K562 (cell line): ENCODE measurements around the gene SLC15A3. TPM values are rescaled to one million over a fixed set of nuclear protein-coding genes. Genes with fewer than 3 reads are reported as not detected.

Experiments used
- ATAC-seq: fragments of 200-7000 bp; cut with Tn5 transposase; 3 replicates; pipeline ENCODE4 v1.9.1; 2020; ENCODE audit warnings: moderate library complexity
- BruUV-seq: library from RNA; stranded (reverse); fragments of 400-500 nt; replicated peaks from 2 replicates; lab custom pipeline; 2021; lab: Mats Ljungman, UMichigan
- CTCF ChIA-PET: fragments of 300-600 bp; formaldehyde crosslinking; extraction: SDS; loops from one replicate; lab custom pipeline; 2021; ENCODE audit warnings: low intra/inter-chr PET ratio; lab: Yijun Ruan, JAX
- POLR2A ChIA-PET: fragments of 300-600, 350-650 bp; sonication (Branson Sonifier 250); formaldehyde crosslinking; extraction: SDS; loops from one replicate; lab custom pipeline; 2021; ENCODE audit warnings: antibody characterized with exemption, inconsistent platforms; lab: Yijun Ruan, JAX
- DNase-seq, 4 experiments: peaks; one replicate each; pipeline versions ENCODE4 v3.0.0 to v3.0.0-alpha.2; 2011 to 2018; ENCODE audit warnings: low spot score in 3 of 4, mixed read lengths in 3 of 4; ENCODE audit errors: extremely low read depth in 1 of 4
- FAIRE-seq: peaks from 2 replicates; lab custom pipeline; 2011; peaks lifted over from hg19 to GRCh38; lab: Jason Lieb, UNC
- H2AFZ ChIP-seq: 2 replicates; pipeline ENCODE4 v1.6.0; 2011; ENCODE audit warnings: low read depth, low read length, control low read depth, inconsistent platforms
- H3K27ac ChIP-seq: fragments of 200-600 bp; 3 replicates; pipeline ENCODE4 v1.8.0; 2011; ENCODE audit warnings: low read depth, mild to moderate bottlenecking, control low read depth, inconsistent platforms, low read length, moderate library complexity, mixed read lengths; ENCODE audit errors: extremely low read depth
- H3K27me3 ChIP-seq, 2 experiments: fragments of 300-600 bp in 1 of 2; 2 replicates in 1 of 2; 3 replicates in 1 of 2; pipeline versions ENCODE4 v1.6.0 to v1.8.0; 2011; ENCODE audit warnings: inconsistent platforms in 2 of 2, low read length in 2 of 2, mild to moderate bottlenecking in 1 of 2, mixed read lengths in 1 of 2, moderate library complexity in 1 of 2; ENCODE audit not compliant: control insufficient read depth in 2 of 2, insufficient read depth in 2 of 2
- H3K36me3 ChIP-seq: fragments of 300-600 bp; 3 replicates; pipeline ENCODE4 v1.8.0; 2011; ENCODE audit warnings: mild to moderate bottlenecking, low read length, inconsistent platforms; ENCODE audit not compliant: control insufficient read depth, insufficient read depth
- H3K4me1 ChIP-seq, 2 experiments: fragments of 200-600 bp in 1 of 2; replicated peaks in 1 of 2; 2 replicates in 1 of 2; 3 replicates in 1 of 2; pipeline versions ENCODE4 v1.5.1 to v1.8.0; 2011; ENCODE audit warnings: inconsistent platforms in 2 of 2, low read length in 2 of 2, mild to moderate bottlenecking in 1 of 2, mixed read lengths in 1 of 2, moderate library complexity in 1 of 2; ENCODE audit not compliant: control insufficient read depth in 2 of 2, insufficient read depth in 2 of 2
- H3K4me2 ChIP-seq: 2 replicates; pipeline ENCODE4 v1.6.1; 2011; ENCODE audit warnings: low read length, control low read depth, inconsistent platforms, mixed read lengths; ENCODE audit not compliant: insufficient read depth
- H3K4me3 ChIP-seq: fragments of 200-600 bp; sonication (generic), shearing (Covaris generic); 2 replicates; pipeline ENCODE4 v1.5.1; 2016; ENCODE audit warnings: control low read depth, inconsistent platforms
- H3K79me2 ChIP-seq: fragments of 200-600 bp; 3 replicates; pipeline ENCODE4 v1.8.0; 2011; ENCODE audit warnings: low read length, inconsistent platforms; ENCODE audit not compliant: control insufficient read depth, insufficient read depth
- H3K9ac ChIP-seq, 2 experiments: 2 replicates each; pipeline versions ENCODE4 v1.6.0 to v1.6.1; 2011; ENCODE audit warnings: low read depth in 2 of 2, low read length in 2 of 2, control low read depth in 1 of 2, inconsistent platforms in 1 of 2, mild to moderate bottlenecking in 1 of 2, mixed read lengths in 1 of 2; ENCODE audit not compliant: insufficient read depth in 1 of 2
- H3K9me1 ChIP-seq: one replicate; pipeline ENCODE4 v1.6.0; 2011; ENCODE audit warnings: inconsistent platforms, mild to moderate bottlenecking, low read length, moderate library complexity; ENCODE audit not compliant: control insufficient read depth, insufficient read depth
- H3K9me3 ChIP-seq: replicated peaks from 2 replicates; pipeline ENCODE4 v1.5.1; 2011; ENCODE audit warnings: low read depth, low read length, inconsistent platforms; ENCODE audit not compliant: control insufficient read depth, insufficient read depth
- H4K20me1 ChIP-seq: replicated peaks from 2 replicates; pipeline ENCODE4 v1.6.1; 2011; ENCODE audit warnings: low read length, inconsistent platforms, mixed read lengths; ENCODE audit not compliant: control insufficient read depth, insufficient read depth
- ARID1B ChIP-seq: fragments of 450-650 bp; IDR thresholded peaks from 2 replicates; pipeline ENCODE4 v1.6.1; 2016; ENCODE audit warnings: antibody characterized with exemption, mild to moderate bottlenecking, inconsistent platforms
- CAMTA2 ChIP-seq: fragments of 250-450 bp; sonication (Bioruptor Pico); conservative IDR thresholded peaks from 2 replicates; pipeline ENCODE4 v1.5.1; 2022
- CBX1 ChIP-seq: sonication (generic); IDR thresholded peaks from 2 replicates; pipeline ENCODE4 v1.6.1; 2016; ENCODE audit warnings: antibody characterized with exemption, low read depth, mild to moderate bottlenecking
- CREB1 ChIP-seq, 2 experiments: sonication (generic) in 1 of 2; formaldehyde crosslinking in 1 of 2; IDR thresholded peaks; 2 replicates each; pipeline versions ENCODE4 v1.6.1 to v1.8.0; 2012 to 2022; ENCODE audit warnings: inconsistent platforms in 1 of 2, mild to moderate bottlenecking in 1 of 2, missing genetic modification reagents in 1 of 2, moderate library complexity in 1 of 2
- CREB5 ChIP-seq: fragments of 250-450 bp; sonication (Bioruptor Pico); IDR thresholded peaks from 2 replicates; pipeline ENCODE4 v1.5.0; 2020; ENCODE audit warnings: mild to moderate bottlenecking
- FIP1L1 ChIP-seq: fragments of 200-400 bp; formaldehyde crosslinking; IDR thresholded peaks from 2 replicates; pipeline ENCODE4 v1.6.1; 2018; ENCODE audit warnings: mild to moderate bottlenecking, low read depth, low read length; ENCODE audit not compliant: poor library complexity, severe bottlenecking
- HDAC6 ChIP-seq: IDR thresholded peaks from 2 replicates; pipeline ENCODE4 v1.6.1; 2012; ENCODE audit warnings: low read depth, mild to moderate bottlenecking, control low read depth, inconsistent platforms, low read length, moderate library complexity
- HMG20B ChIP-seq: fragments of 250-450 bp; sonication (Bioruptor Pico); IDR thresholded peaks from 2 replicates; pipeline ENCODE4 v1.5.0; 2021; ENCODE audit warnings: mild to moderate bottlenecking
- POLR2A ChIP-seq: fragments of 450-650 bp; conservative IDR thresholded peaks from 2 replicates; pipeline ENCODE4 v1.6.1; 2016
- PPARD ChIP-seq: fragments of 250-450 bp; sonication (Bioruptor Pico); IDR thresholded peaks from 2 replicates; pipeline ENCODE4 v1.8.0; 2022; ENCODE audit warnings: inconsistent platforms, mild to moderate bottlenecking, moderate library complexity
- THRA ChIP-seq: fragments of 450-650 bp; IDR thresholded peaks from 2 replicates; pipeline ENCODE4 v1.6.1; 2017; ENCODE audit warnings: mild to moderate bottlenecking, moderate library complexity
- ZNF717 ChIP-seq: fragments of 250-450 bp; sonication (Bioruptor Pico); IDR thresholded peaks from 2 replicates; pipeline ENCODE4 v1.5.0; 2021
- WGBS: fragments of 100-300 bp; shearing (Covaris generic); methylation state at CpG from one replicate; pipeline ENCODE4 v1.1.6; 2016; ENCODE audit warnings: low coverage, mixed read lengths; ENCODE audit not compliant: insufficient coverage; ENCODE audit errors: missing lambda C conversion rate; 5-methylcytosine and 5-hydroxymethylcytosine counted together
- in situ Hi-C: fragments of 300-500 bp; cut with MboI; formaldehyde crosslinking; loops from 4 replicates; pipeline ENCODE4 v1.15.0; 2018; ENCODE audit warnings: inconsistent platforms, mixed read lengths
- intact Hi-C: fragments of 100-400 bp; cut with micrococcal nuclease; formaldehyde crosslinking; loops from 2 replicates; pipeline ENCODE4 v1.14.2; 2022
- polyA plus RNA-seq, 8 experiments: library from polyadenylated mRNA; depleted of rRNA in 4 of 8; stranded (reverse) in 5 of 8; unstranded in 3 of 8; fragments of >200 nt; fragmentation: Nextera tagmentation in 2 of 8; fragmentation: Illumina TruSeq in 1 of 8; extraction: Ambion mirVana in 2 of 8; extraction: Trizol in 1 of 8; gene quantifications; 2 replicates each; pipeline versions ENCODE4 v1.2.1 to v1.2.3, GENCODE V29; 2011 to 2014; ENCODE audit warnings: inconsistent platforms in 1 of 8, missing spikeins in 1 of 8
- total RNA-seq, 7 experiments: library from RNA; depleted of rRNA in 6 of 7; stranded (reverse); fragments of >200 nt in 6 of 7; fragmentation: Illumina TruSeq in 2 of 7; extraction: Trizol in 2 of 7; gene quantifications; 2 replicates each; pipeline versions ENCODE4 v1.2.1 to v1.2.3, GENCODE V29; 2011 to 2021; ENCODE audit warnings: low replicate concordance in 1 of 7
- TF ChIP-seq, protein P1 (sequence below): sonication (generic); formaldehyde crosslinking; IDR thresholded peaks from 2 replicates; pipeline ENCODE4 v1.8.0; 2022; ENCODE audit warnings: mild to moderate bottlenecking, missing genetic modification reagents
- TF ChIP-seq, protein P2 (sequence below): fragments of 250-450 bp; sonication (Bioruptor Pico); IDR thresholded peaks from 2 replicates; pipeline ENCODE4 v1.5.1; 2021; ENCODE audit warnings: mild to moderate bottlenecking

The SLC15A3 gene
- total and polyA plus RNA-seq, 9 of the 15 experiments (the other 6 are each of a cell fraction or from before 2014, with no cell fraction given): 0.07 to 0.27 TPM; not detected in 7

DNA sequence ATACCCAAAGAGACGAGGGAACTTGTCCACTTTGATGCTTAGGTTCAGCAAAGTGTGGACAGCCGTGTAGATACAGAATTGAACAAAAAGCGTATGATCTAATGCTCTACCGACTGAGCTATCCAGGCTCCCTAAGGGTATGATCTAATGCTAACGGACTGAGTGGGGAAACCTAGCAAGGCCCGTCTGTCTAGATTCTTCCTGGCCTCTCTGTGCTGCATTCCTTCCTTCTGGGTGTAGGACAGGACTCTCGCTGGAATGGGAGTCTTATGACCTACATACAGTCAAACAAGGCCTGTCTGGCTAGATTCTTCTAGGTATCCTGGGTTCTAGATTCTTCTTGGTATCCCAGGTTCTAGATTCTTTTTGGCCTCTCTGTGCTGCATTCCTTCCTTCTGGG, 8.4 kb upstream of the SLC15A3 start (continued):
- TF ChIP-seq, protein P1, sequence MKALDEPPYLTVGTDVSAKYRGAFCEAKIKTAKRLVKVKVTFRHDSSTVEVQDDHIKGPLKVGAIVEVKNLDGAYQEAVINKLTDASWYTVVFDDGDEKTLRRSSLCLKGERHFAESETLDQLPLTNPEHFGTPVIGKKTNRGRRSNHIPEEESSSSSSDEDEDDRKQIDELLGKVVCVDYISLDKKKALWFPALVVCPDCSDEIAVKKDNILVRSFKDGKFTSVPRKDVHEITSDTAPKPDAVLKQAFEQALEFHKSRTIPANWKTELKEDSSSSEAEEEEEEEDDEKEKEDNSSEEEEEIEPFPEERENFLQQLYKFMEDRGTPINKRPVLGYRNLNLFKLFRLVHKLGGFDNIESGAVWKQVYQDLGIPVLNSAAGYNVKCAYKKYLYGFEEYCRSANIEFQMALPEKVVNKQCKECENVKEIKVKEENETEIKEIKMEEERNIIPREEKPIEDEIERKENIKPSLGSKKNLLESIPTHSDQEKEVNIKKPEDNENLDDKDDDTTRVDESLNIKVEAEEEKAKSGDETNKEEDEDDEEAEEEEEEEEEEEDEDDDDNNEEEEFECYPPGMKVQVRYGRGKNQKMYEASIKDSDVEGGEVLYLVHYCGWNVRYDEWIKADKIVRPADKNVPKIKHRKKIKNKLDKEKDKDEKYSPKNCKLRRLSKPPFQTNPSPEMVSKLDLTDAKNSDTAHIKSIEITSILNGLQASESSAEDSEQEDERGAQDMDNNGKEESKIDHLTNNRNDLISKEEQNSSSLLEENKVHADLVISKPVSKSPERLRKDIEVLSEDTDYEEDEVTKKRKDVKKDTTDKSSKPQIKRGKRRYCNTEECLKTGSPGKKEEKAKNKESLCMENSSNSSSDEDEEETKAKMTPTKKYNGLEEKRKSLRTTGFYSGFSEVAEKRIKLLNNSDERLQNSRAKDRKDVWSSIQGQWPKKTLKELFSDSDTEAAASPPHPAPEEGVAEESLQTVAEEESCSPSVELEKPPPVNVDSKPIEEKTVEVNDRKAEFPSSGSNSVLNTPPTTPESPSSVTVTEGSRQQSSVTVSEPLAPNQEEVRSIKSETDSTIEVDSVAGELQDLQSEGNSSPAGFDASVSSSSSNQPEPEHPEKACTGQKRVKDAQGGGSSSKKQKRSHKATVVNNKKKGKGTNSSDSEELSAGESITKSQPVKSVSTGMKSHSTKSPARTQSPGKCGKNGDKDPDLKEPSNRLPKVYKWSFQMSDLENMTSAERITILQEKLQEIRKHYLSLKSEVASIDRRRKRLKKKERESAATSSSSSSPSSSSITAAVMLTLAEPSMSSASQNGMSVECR: no peak
- TF ChIP-seq HDAC6: no peak
- TF ChIP-seq CBX1: no peak

DNA sequence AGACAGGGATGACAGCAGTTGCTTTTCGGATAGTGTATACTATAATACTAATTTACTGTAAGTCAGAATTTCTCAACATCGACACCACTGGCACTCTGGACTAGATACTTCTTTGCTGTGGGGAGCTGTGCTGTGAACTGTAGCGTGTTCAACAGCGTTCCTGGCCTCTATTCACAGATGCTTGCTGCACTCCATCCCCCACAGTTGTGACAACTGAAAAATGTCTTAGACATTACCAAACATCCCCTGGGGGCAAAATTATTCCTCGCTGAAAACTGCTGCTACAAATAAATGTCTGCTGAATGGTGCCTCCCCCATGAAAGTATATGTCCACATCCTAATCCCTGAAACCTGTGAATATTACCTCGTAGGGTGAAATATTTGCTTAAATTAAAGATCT, 7.5 kb upstream of the SLC15A3 start:
- intact Hi-C loops: no loop called here
- no peaks in the 10 kb centered on the region for H3K36me3 ChIP-seq
- no peak overlapping the region for H3K9ac ChIP-seq
- no peaks in the 10 kb centered on the region; a peak in 1 of 5 replicates for H3K4me1 ChIP-seq
- 5% methylated on average over 6 of the region's 6 CpGs for WGBS
- H3K27ac ChIP-seq: no peak overlapping the region
- peaks cover 24 to 46% of the 10 kb centered on the region in 2 experiments for H3K27me3 ChIP-seq
- no peak overlapping the region for H3K4me2 ChIP-seq
- POLR2A ChIA-PET: interaction anchor here (0.6 kb wide), 1 partner anchor 292 kb away, joined by 3 read pairs; no protein-coding TSS in a partner anchor
- CTCF ChIA-PET: no interaction called here
- no TSS peak for BruUV-seq
- FAIRE-seq (no peak), DNase-seq (no peak), ATAC-seq (no peak)
- H3K4me3 ChIP-seq: no peak overlapping the region
- no peaks in the 10 kb centered on the region for H3K9me3 ChIP-seq
- no peaks in the 10 kb centered on the region for H3K9me1 ChIP-seq
- in situ Hi-C loops: no loop called here
- H3K79me2 ChIP-seq: no peaks in the 10 kb centered on the region
- H4K20me1 ChIP-seq: 0 out of 2 replicates have a peak, but pooled peaks cover 3% of the 10 kb centered on the region
- H2AFZ ChIP-seq: no peak overlapping the region
- no peak for TF ChIP-seq CAMTA2 (CRISPR knock-in tag)
- TF ChIP-seq ZNF717 (CRISPR knock-in tag): no peak
- TF ChIP-seq, protein P2, sequence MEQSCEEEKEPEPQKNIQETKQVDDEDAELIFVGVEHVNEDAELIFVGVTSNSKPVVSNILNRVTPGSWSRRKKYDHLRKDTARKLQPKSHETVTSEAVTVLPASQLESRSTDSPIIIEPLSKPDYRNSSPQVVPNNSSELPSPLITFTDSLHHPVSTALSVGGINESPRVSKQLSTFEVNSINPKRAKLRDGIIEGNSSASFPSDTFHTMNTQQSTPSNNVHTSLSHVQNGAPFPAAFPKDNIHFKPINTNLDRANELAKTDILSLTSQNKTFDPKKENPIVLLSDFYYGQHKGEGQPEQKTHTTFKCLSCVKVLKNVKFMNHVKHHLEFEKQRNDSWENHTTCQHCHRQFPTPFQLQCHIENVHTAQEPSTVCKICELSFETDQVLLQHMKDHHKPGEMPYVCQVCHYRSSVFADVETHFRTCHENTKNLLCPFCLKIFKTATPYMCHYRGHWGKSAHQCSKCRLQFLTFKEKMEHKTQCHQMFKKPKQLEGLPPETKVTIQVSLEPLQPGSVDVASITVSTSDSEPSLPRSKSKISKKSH (CRISPR knock-in tag): no peak
- TF ChIP-seq FIP1L1: no peak
- no peak for TF ChIP-seq THRA
- TF ChIP-seq ARID1B: no peak
- no peak for TF ChIP-seq CREB1 (IDR thresholded peaks at IDR 0.05)
- TF ChIP-seq CREB1 (CRISPR knock-in tag; IDR thresholded peaks at IDR 0.05): no peak
- TF ChIP-seq POLR2A: no peak
- TF ChIP-seq PPARD (CRISPR knock-in tag): no peak
- no peak for TF ChIP-seq CREB5 (CRISPR knock-in tag)
- TF ChIP-seq HMG20B: no peak
